ENCODE measurements around the gene WDR47.

DNA sequence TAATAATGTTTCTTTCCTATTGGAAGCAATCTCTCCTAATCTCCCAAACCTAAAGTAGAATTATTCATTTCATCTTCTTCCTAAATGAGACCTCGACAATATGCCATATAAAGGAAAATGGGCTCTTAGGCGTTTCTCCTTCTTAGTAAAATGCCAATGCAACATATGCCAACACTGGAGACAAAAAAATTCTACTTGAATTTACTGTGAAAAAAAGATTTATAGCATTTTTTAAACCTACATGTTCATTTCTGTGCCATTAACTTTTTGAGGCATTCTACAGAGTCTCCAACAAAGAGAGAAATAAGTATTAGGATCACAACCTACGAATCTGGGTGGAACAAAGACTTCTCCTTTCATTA lies 1.3 kb downstream of the WDR47 start:
- TF ChIP-seq EZH2 (IDR thresholded peaks at IDR 0.05; ENCODE audit: borderline replicate concordance, low read depth, low read length, poor library complexity, severe bottlenecking) = no peak
- TF ChIP-seq, protein P1, sequence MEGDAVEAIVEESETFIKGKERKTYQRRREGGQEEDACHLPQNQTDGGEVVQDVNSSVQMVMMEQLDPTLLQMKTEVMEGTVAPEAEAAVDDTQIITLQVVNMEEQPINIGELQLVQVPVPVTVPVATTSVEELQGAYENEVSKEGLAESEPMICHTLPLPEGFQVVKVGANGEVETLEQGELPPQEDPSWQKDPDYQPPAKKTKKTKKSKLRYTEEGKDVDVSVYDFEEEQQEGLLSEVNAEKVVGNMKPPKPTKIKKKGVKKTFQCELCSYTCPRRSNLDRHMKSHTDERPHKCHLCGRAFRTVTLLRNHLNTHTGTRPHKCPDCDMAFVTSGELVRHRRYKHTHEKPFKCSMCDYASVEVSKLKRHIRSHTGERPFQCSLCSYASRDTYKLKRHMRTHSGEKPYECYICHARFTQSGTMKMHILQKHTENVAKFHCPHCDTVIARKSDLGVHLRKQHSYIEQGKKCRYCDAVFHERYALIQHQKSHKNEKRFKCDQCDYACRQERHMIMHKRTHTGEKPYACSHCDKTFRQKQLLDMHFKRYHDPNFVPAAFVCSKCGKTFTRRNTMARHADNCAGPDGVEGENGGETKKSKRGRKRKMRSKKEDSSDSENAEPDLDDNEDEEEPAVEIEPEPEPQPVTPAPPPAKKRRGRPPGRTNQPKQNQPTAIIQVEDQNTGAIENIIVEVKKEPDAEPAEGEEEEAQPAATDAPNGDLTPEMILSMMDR (conservative IDR thresholded peaks at IDR 0.05; ENCODE audit: low read depth, low read length) = no peak
